Progenitor cell of endocrine pancreas (in vitro differentiated cells): Measurements from ENCODE around the gene ATP8A2. TPM values are rescaled to one million over a fixed set of nuclear protein-coding genes. Genes with fewer than 3 reads are reported as not detected.

Experiments used
- DNase-seq: peaks from one replicate; pipeline ENCODE4 v3.0.0; 2021; ENCODE audit warnings: low spot score; ENCODE audit not compliant: unreplicated experiment
- H3K27ac Mint-ChIP-seq: 2 replicates; pipeline ENCODE4 v1.8.0; 2021; ENCODE audit warnings: mild to moderate bottlenecking, moderate library complexity, mixed read lengths
- H3K27me3 Mint-ChIP-seq: 2 replicates; pipeline ENCODE4 v1.8.0; 2021; ENCODE audit warnings: mixed read lengths
- H3K36me3 Mint-ChIP-seq: 2 replicates; pipeline ENCODE4 v1.8.0; 2022; ENCODE audit warnings: mixed read lengths; ENCODE audit not compliant: insufficient read depth
- H3K4me1 Mint-ChIP-seq: 2 replicates; pipeline ENCODE4 v1.8.0; 2021; ENCODE audit warnings: low read depth, mixed read lengths
- H3K4me3 Mint-ChIP-seq: 2 replicates; pipeline ENCODE4 v1.8.0; 2021; ENCODE audit warnings: low read depth, mild to moderate bottlenecking, moderate library complexity, mixed read lengths
- H3K9me3 Mint-ChIP-seq: 2 replicates; pipeline ENCODE4 v1.8.0; 2021; ENCODE audit warnings: low read depth, mixed read lengths
- total RNA-seq: library from RNA; stranded (reverse); gene quantifications from 2 replicates; pipeline ENCODE4 v1.2.1, GENCODE V29; 2021
- TF ChIP-seq, protein P1 (sequence below): fragments of 200-600 bp; sonication (generic); IDR thresholded peaks from one replicate; pipeline ENCODE4 v1.5.0; 2021; ENCODE audit warnings: antibody characterized with exemption, mild to moderate bottlenecking; ENCODE audit not compliant: unreplicated experiment

The ATP8A2 gene
- total RNA-seq, 1 donor from 2014 or later, result 0.38 TPM

DNA sequence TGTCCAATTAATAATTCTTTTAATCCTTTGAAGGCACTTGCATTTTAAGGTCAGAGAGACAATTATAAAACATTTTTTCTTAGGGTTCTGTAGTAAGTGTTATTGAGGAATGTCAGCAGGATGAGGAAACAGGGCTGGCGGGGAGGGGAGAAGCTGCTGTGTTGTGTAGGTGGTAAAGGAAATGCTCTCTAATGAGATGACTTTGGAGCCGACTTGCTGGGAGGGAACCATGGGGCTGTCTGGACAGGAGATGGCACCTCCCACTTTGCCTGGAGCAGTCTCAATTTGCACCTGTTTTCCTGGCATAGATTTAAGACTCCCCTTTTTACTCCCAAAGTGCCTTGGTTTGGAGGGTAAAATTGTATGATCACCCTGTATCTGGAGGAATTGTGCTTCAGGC lies 230.4 kb downstream of the ATP8A2 start:
- Mint-ChIP-seq H3K27me3 (peaks cover 5% of the 10 kb centered on the region), H3K36me3 (no peaks in the 10 kb centered on the region), H3K4me3 (no peak overlapping the region), H3K9me3 (no peaks in the 10 kb centered on the region), H3K4me1 (peaks cover 2% of the 10 kb centered on the region), H3K27ac (no peak overlapping the region)
- DNase-seq, result no peak
- TF ChIP-seq, protein P1, sequence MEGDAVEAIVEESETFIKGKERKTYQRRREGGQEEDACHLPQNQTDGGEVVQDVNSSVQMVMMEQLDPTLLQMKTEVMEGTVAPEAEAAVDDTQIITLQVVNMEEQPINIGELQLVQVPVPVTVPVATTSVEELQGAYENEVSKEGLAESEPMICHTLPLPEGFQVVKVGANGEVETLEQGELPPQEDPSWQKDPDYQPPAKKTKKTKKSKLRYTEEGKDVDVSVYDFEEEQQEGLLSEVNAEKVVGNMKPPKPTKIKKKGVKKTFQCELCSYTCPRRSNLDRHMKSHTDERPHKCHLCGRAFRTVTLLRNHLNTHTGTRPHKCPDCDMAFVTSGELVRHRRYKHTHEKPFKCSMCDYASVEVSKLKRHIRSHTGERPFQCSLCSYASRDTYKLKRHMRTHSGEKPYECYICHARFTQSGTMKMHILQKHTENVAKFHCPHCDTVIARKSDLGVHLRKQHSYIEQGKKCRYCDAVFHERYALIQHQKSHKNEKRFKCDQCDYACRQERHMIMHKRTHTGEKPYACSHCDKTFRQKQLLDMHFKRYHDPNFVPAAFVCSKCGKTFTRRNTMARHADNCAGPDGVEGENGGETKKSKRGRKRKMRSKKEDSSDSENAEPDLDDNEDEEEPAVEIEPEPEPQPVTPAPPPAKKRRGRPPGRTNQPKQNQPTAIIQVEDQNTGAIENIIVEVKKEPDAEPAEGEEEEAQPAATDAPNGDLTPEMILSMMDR, result no peak

DNA sequence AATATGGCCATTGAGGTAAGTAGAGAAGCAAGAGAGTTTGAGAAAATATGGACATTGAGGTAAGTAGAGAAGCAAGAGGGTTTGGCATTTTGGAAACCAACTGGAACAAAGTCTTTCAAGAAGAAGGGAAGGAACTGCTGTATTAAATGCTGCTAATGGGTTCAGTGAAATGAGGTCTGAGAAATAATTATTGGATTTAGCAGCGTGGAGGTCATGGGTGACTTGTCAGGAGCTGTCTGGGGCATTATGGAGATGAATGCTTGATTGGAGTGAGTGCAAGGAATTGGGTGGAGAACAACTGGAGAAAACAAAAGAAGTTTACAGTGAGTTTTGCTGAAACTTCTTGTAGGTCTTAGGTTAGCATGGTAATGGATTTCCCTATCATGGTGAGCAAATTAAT lies 232.3 kb downstream of the ATP8A2 start:
- H3K36me3 Mint-ChIP-seq, result no peaks in the 10 kb centered on the region
- no peak overlapping the region for H3K27ac Mint-ChIP-seq
- no peak for DNase-seq
- H3K9me3 Mint-ChIP-seq, result no peaks in the 10 kb centered on the region
- H3K27me3 Mint-ChIP-seq, result peaks cover 5% of the 10 kb centered on the region
- TF ChIP-seq, protein P1, result no peak
- no peak overlapping the region for H3K4me3 Mint-ChIP-seq
- H3K4me1 Mint-ChIP-seq, result peaks cover 2% of the 10 kb centered on the region

DNA sequence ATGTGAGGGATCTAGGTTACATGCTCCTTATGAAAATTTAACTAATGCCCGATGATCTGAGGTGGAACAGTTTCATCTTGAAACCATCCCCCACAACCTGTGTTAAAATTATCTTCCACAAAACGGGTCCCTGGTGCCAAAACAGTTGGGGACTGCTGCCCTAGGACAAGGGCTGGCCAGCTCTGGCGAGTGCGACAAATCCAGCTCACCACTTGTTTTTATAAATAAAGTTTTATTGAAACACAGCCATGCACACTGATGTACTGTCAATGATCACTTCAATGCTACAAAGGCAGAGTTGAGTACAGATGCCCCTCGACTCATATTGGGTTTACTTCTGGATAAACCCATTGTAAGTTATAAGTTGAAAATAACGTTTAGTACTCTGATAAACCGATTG lies 235.3 kb downstream of the ATP8A2 start:
- Mint-ChIP-seq H3K27ac (no peak overlapping the region), H3K36me3 (peaks cover 7% of the 10 kb centered on the region), H3K4me1 (peaks cover 1% of the 10 kb centered on the region), H3K27me3 (no peaks in the 10 kb centered on the region), H3K4me3 (no peak overlapping the region), H3K9me3 (peaks cover 20% of the 10 kb centered on the region)
- DNase-seq, result no peak
- TF ChIP-seq, protein P1, result no peak

DNA sequence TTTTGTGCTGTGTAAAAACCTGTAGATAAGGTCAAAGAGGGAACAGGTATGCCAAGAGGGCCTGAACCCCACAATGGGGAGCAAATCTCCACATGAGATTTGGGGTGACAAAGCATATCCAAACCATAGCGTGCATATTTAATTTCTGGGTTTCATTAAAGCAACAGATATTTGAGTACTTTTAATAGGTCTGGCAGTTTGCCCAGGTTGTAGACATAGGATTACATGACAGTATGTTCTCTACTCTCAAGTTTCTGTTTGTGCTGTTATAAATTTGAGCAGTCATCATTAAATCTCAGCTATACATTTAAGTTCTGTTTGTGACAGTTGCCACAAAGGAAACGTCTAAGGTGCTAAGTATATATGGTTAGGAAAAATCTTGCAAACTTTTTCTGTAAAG lies 236.4 kb downstream of the ATP8A2 start:
- Mint-ChIP-seq H3K9me3 (peaks cover 25% of the 10 kb centered on the region), H3K36me3 (peaks cover 7% of the 10 kb centered on the region), H3K27me3 (no peaks in the 10 kb centered on the region), H3K4me1 (peaks cover 1% of the 10 kb centered on the region), H3K4me3 (no peak overlapping the region), H3K27ac (no peak overlapping the region)
- TF ChIP-seq, protein P1, result no peak
- no peak for DNase-seq

DNA sequence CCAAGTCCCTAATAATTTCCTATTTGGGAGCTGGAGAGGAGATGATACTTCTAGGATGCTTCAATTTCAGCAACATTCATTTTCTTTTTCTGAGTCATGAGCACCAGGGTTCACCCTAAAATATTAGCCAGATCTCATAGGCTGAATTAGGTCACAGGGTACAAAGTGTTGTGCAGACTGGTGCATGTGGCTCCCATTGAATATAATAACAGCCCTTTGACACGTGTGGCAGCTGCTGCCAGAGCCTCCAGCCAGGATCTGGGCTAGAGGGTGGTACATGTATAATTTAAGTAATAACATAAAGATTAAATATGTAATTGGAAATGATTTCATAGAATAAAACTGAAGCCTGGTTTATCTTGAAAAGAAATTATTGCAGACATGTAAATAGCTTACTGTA lies 244.9 kb downstream of the ATP8A2 start:
- no peak overlapping the region for H3K27ac Mint-ChIP-seq
- H3K4me1 Mint-ChIP-seq, result no peaks in the 10 kb centered on the region
- H3K27me3 Mint-ChIP-seq, result peaks cover 5% of the 10 kb centered on the region
- no peak overlapping the region for H3K4me3 Mint-ChIP-seq
- TF ChIP-seq, protein P1, result no peak
- H3K36me3 Mint-ChIP-seq, result peaks cover 2% of the 10 kb centered on the region
- peaks cover 29% of the 10 kb centered on the region for H3K9me3 Mint-ChIP-seq
- no peak for DNase-seq
